GM19035 (cell line): ENCODE results near the gene IGDCC3.
"Not testable (repeated sequence)": the region's sequence is repeated elsewhere in the genome, so short reads cannot be mapped to it uniquely, and the experiment has no call there.

Experiments used
- ATAC-seq: cut with Tn5 transposase; IDR thresholded peaks from one replicate; pipeline ENCODE4 v1.9.1; 2021; ENCODE audit not compliant: unreplicated experiment

Gene IGDCC3

GRCh38 chr15:65406424-65407000, 28.7 kb upstream of the IGDCC3 start:
- ATAC-seq = no peak

- ATAC-seq = no peak
Observed at GRCh38 chr15:65405791-65406423, 28.1 kb upstream of the IGDCC3 start.

- ATAC-seq = no peak
Observed at GRCh38 chr15:65404186-65404872, 26.5 kb upstream of the IGDCC3 start.

GRCh38 chr15:65402961-65403360, 25.2 kb upstream of the IGDCC3 start:
- ATAC-seq = no peak

- ATAC-seq = no peak
Observed at GRCh38 chr15:65401611-65402240, 23.9 kb upstream of the IGDCC3 start.

- no peak for ATAC-seq
Observed at GRCh38 chr15:65400760-65401610, 23.2 kb upstream of the IGDCC3 start.

- no peak for ATAC-seq
Observed at GRCh38 chr15:65399997-65400396, 22.2 kb upstream of the IGDCC3 start.

GRCh38 chr15:65399001-65399706, 21.4 kb upstream of the IGDCC3 start:
- ATAC-seq = no peak

GRCh38 chr15:65398486-65398885, 20.7 kb upstream of the IGDCC3 start:
- ATAC-seq = not testable (repeated sequence)

- no peak for ATAC-seq
Observed at GRCh38 chr15:65396965-65397317, 19.1 kb upstream of the IGDCC3 start.

GRCh38 chr15:65396283-65396964, 18.6 kb upstream of the IGDCC3 start:
- ATAC-seq = no peak

- ATAC-seq = no peak
Observed at GRCh38 chr15:65395567-65396202, 17.9 kb upstream of the IGDCC3 start.

GRCh38 chr15:65394936-65395335, 17.1 kb upstream of the IGDCC3 start:
- no peak for ATAC-seq

- ATAC-seq = no peak
Observed at GRCh38 chr15:65394280-65394789, 16.5 kb upstream of the IGDCC3 start.

- ATAC-seq = no peak
Observed at GRCh38 chr15:65393557-65393956, 15.8 kb upstream of the IGDCC3 start.

- ATAC-seq = no peak
Observed at GRCh38 chr15:65393091-65393490, 15.3 kb upstream of the IGDCC3 start.

- ATAC-seq = no peak
Observed at GRCh38 chr15:65392368-65392767, 14.6 kb upstream of the IGDCC3 start.

GRCh38 chr15:65391732-65392131, 13.9 kb upstream of the IGDCC3 start:
- no peak for ATAC-seq

GRCh38 chr15:65390447-65390846, 12.6 kb upstream of the IGDCC3 start:
- ATAC-seq = no peak
